K562 (cell line): ENCODE results near the gene HMGCL. TPM values are rescaled to one million over a fixed set of nuclear protein-coding genes. Genes with fewer than 3 reads are reported as not detected.

Experiments
- CBFB ChIP-seq: sonication (generic); formaldehyde crosslinking; IDR thresholded peaks from 2 replicates; pipeline ENCODE4 v1.4.0; 2020; ENCODE audit warnings: mild to moderate bottlenecking, missing genetic modification reagents
- DNMT1 ChIP-seq: fragments of 450-650 bp; IDR thresholded peaks from 2 replicates; pipeline ENCODE4 v1.6.1; 2016; ENCODE audit warnings: antibody characterized with exemption, mild to moderate bottlenecking
- ELF1 ChIP-seq: fragments of 200-800 bp; sonication (Bioruptor generic); IDR thresholded peaks from 2 replicates; pipeline ENCODE4 v1.6.1; 2016; ENCODE audit warnings: missing genetic modification characterization, missing compliant biosample characterization
- FIP1L1 ChIP-seq: fragments of 200-400 bp; formaldehyde crosslinking; IDR thresholded peaks from 2 replicates; pipeline ENCODE4 v1.6.1; 2018; ENCODE audit warnings: mild to moderate bottlenecking, low read depth, low read length; ENCODE audit not compliant: poor library complexity, severe bottlenecking
- KLF16 ChIP-seq: IDR thresholded peaks from 2 replicates; pipeline ENCODE4 v1.6.1; 2016; ENCODE audit warnings: antibody characterized with exemption
- PYGO2 ChIP-seq: fragments of 450-650 bp; IDR thresholded peaks from 2 replicates; pipeline ENCODE4 v1.6.1; 2016; ENCODE audit warnings: mild to moderate bottlenecking, missing genetic modification characterization, moderate library complexity, missing compliant biosample characterization
- SRSF9 ChIP-seq: fragments of 200-400 bp; formaldehyde crosslinking; IDR thresholded peaks from 2 replicates; pipeline ENCODE4 v1.6.1; 2017; ENCODE audit warnings: low read depth, low read length, borderline replicate concordance
- TCF7L2 ChIP-seq: fragments of 150-350 bp; IDR thresholded peaks from 2 replicates; pipeline ENCODE4 v1.6.1; 2016; ENCODE audit warnings: low read depth, mild to moderate bottlenecking, low read length, moderate library complexity
- U2AF1 ChIP-seq: fragments of 200-400 bp; formaldehyde crosslinking; optimal IDR thresholded peaks from 2 replicates; pipeline ENCODE3; 2017; ENCODE audit warnings: mild to moderate bottlenecking, low read depth, low read length, moderate library complexity
- ZNF12 ChIP-seq: sonication (generic); formaldehyde crosslinking; IDR thresholded peaks from 2 replicates; pipeline ENCODE4 v1.4.0; 2020; ENCODE audit warnings: mild to moderate bottlenecking, missing genetic modification reagents
- ZNF174 ChIP-seq: fragments of 250-450 bp; sonication (Bioruptor Pico); IDR thresholded peaks from 2 replicates; pipeline ENCODE4 v1.4.0; 2020; ENCODE audit warnings: mild to moderate bottlenecking
- ZNF561 ChIP-seq: fragments of 450-650 bp; formaldehyde crosslinking; conservative IDR thresholded peaks from 2 replicates; pipeline ENCODE4 v1.4.0; 2020; ENCODE audit warnings: mild to moderate bottlenecking, moderate library complexity
- polyA plus RNA-seq, 8 experiments: library from polyadenylated mRNA; depleted of rRNA in 4 of 8; stranded (reverse) in 5 of 8; unstranded in 3 of 8; fragments of >200 nt; fragmentation: Nextera tagmentation in 2 of 8; fragmentation: Illumina TruSeq in 1 of 8; extraction: Ambion mirVana in 2 of 8; extraction: Trizol in 1 of 8; gene quantifications; 2 replicates each; pipeline versions ENCODE4 v1.2.1 to v1.2.3, GENCODE V29; 2011 to 2014; ENCODE audit warnings: inconsistent platforms in 1 of 8, missing spikeins in 1 of 8
- total RNA-seq, 7 experiments: library from RNA; depleted of rRNA in 6 of 7; stranded (reverse); fragments of >200 nt in 6 of 7; fragmentation: Illumina TruSeq in 2 of 7; extraction: Trizol in 2 of 7; gene quantifications; 2 replicates each; pipeline versions ENCODE4 v1.2.1 to v1.2.3, GENCODE V29; 2011 to 2021; ENCODE audit warnings: low replicate concordance in 1 of 7
- TF ChIP-seq, protein P1 (sequence below): fragments of 450-650 bp; IDR thresholded peaks from 2 replicates; pipeline ENCODE4 v1.6.1; 2016; ENCODE audit warnings: mild to moderate bottlenecking, moderate library complexity
- TF ChIP-seq, protein P2 (sequence below): IDR thresholded peaks from 2 replicates; pipeline ENCODE4 v1.6.1; 2011; ENCODE audit warnings: borderline replicate concordance, low read depth, mild to moderate bottlenecking, moderate library complexity, low read length; ENCODE audit not compliant: insufficient read depth, poor library complexity, severe bottlenecking

HMGCL gene
- total and polyA plus RNA-seq, 9 of the 15 experiments (the other 6 are each of a cell fraction or from before 2014, with no cell fraction given), result 18.0 to 82.2 (median 24.2) TPM

DNA sequence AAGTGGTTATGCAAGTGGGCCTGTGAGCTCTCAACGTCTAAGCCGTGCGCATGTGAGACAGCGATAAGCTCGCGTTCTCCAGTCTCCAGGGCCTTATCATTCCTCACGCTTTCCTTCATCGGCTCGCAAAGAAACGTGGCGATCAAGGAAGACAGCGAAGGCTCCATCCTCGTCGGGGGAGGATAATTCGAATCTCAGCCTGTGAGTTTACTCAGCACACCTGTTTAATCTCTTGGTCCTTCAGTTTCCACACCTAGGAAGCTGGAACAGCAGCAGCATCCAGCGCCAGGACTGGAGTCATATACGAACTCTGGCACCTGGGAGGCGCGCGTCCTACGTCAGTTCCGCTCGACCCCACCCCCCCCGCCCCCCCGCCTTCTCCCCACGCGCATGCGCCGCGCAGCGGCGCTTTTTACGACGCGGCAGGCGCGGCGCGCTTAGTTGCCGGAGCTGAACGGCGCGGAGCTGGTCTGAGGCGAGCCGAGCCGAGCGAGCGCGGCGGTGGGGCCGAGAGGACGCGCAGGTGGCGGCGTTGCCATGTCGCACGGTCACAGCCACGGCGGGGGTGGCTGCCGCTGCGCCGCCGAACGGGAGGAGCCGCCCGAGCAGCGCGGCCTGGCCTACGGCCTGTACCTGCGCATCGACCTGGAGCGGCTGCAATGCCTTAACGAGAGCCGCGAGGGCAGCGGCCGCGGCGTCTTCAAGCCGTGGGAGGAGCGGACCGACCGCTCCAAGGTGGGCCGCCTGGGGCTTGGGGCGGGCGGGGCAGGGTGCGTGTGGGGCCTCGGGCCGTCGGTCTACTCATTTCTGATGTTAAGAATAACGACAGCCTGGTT lies 47.0 kb downstream of the HMGCL start, which contains the start of gene PITHD1 (continued):
- TF ChIP-seq, protein P1, sequence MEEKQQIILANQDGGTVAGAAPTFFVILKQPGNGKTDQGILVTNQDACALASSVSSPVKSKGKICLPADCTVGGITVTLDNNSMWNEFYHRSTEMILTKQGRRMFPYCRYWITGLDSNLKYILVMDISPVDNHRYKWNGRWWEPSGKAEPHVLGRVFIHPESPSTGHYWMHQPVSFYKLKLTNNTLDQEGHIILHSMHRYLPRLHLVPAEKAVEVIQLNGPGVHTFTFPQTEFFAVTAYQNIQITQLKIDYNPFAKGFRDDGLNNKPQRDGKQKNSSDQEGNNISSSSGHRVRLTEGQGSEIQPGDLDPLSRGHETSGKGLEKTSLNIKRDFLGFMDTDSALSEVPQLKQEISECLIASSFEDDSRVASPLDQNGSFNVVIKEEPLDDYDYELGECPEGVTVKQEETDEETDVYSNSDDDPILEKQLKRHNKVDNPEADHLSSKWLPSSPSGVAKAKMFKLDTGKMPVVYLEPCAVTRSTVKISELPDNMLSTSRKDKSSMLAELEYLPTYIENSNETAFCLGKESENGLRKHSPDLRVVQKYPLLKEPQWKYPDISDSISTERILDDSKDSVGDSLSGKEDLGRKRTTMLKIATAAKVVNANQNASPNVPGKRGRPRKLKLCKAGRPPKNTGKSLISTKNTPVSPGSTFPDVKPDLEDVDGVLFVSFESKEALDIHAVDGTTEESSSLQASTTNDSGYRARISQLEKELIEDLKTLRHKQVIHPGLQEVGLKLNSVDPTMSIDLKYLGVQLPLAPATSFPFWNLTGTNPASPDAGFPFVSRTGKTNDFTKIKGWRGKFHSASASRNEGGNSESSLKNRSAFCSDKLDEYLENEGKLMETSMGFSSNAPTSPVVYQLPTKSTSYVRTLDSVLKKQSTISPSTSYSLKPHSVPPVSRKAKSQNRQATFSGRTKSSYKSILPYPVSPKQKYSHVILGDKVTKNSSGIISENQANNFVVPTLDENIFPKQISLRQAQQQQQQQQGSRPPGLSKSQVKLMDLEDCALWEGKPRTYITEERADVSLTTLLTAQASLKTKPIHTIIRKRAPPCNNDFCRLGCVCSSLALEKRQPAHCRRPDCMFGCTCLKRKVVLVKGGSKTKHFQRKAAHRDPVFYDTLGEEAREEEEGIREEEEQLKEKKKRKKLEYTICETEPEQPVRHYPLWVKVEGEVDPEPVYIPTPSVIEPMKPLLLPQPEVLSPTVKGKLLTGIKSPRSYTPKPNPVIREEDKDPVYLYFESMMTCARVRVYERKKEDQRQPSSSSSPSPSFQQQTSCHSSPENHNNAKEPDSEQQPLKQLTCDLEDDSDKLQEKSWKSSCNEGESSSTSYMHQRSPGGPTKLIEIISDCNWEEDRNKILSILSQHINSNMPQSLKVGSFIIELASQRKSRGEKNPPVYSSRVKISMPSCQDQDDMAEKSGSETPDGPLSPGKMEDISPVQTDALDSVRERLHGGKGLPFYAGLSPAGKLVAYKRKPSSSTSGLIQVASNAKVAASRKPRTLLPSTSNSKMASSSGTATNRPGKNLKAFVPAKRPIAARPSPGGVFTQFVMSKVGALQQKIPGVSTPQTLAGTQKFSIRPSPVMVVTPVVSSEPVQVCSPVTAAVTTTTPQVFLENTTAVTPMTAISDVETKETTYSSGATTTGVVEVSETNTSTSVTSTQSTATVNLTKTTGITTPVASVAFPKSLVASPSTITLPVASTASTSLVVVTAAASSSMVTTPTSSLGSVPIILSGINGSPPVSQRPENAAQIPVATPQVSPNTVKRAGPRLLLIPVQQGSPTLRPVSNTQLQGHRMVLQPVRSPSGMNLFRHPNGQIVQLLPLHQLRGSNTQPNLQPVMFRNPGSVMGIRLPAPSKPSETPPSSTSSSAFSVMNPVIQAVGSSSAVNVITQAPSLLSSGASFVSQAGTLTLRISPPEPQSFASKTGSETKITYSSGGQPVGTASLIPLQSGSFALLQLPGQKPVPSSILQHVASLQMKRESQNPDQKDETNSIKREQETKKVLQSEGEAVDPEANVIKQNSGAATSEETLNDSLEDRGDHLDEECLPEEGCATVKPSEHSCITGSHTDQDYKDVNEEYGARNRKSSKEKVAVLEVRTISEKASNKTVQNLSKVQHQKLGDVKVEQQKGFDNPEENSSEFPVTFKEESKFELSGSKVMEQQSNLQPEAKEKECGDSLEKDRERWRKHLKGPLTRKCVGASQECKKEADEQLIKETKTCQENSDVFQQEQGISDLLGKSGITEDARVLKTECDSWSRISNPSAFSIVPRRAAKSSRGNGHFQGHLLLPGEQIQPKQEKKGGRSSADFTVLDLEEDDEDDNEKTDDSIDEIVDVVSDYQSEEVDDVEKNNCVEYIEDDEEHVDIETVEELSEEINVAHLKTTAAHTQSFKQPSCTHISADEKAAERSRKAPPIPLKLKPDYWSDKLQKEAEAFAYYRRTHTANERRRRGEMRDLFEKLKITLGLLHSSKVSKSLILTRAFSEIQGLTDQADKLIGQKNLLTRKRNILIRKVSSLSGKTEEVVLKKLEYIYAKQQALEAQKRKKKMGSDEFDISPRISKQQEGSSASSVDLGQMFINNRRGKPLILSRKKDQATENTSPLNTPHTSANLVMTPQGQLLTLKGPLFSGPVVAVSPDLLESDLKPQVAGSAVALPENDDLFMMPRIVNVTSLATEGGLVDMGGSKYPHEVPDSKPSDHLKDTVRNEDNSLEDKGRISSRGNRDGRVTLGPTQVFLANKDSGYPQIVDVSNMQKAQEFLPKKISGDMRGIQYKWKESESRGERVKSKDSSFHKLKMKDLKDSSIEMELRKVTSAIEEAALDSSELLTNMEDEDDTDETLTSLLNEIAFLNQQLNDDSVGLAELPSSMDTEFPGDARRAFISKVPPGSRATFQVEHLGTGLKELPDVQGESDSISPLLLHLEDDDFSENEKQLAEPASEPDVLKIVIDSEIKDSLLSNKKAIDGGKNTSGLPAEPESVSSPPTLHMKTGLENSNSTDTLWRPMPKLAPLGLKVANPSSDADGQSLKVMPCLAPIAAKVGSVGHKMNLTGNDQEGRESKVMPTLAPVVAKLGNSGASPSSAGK, result peak; percentile 94
- TF ChIP-seq CBFB (CRISPR knock-in tag) (0 out of 2 replicates have a peak, but pooled peaks have one; percentile 16), ELF1 (tag) (peak; percentile 57; the same call in 1 of the 2 replicates), KLF16 (peak; percentile 90), ZNF174 (CRISPR knock-in tag) (no peak), ZNF12 (0 out of 2 replicates have a peak, but pooled peaks have one; percentile 6), DNMT1 (no peak), TCF7L2 (no peak), ZNF561 (CRISPR knock-in tag) (no peak), PYGO2 (tag) (0 out of 2 replicates have a peak, but pooled peaks have one; percentile 41), SRSF9 (no peak), U2AF1 (peak; percentile 60), FIP1L1 (peak; percentile 85)
- TF ChIP-seq, protein P2, sequence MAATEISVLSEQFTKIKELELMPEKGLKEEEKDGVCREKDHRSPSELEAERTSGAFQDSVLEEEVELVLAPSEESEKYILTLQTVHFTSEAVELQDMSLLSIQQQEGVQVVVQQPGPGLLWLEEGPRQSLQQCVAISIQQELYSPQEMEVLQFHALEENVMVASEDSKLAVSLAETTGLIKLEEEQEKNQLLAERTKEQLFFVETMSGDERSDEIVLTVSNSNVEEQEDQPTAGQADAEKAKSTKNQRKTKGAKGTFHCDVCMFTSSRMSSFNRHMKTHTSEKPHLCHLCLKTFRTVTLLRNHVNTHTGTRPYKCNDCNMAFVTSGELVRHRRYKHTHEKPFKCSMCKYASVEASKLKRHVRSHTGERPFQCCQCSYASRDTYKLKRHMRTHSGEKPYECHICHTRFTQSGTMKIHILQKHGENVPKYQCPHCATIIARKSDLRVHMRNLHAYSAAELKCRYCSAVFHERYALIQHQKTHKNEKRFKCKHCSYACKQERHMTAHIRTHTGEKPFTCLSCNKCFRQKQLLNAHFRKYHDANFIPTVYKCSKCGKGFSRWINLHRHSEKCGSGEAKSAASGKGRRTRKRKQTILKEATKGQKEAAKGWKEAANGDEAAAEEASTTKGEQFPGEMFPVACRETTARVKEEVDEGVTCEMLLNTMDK, result no peak
